K562 (cell line): ENCODE measurements around the gene EPX. TPM values are rescaled to one million over a fixed set of nuclear protein-coding genes. Genes with fewer than 3 reads are reported as not detected.
A peak's percentile ranks its signal among the peaks of the same experiment; 100 is the strongest.

ENCODE experiments used
- ATAC-seq: fragments of 200-7000 bp; cut with Tn5 transposase; 3 replicates; pipeline ENCODE4 v1.9.1; 2020; ENCODE audit warnings: moderate library complexity
- BruUV-seq: library from RNA; stranded (reverse); fragments of 400-500 nt; replicated peaks from 2 replicates; lab custom pipeline; 2021; lab: Mats Ljungman, UMichigan
- CTCF ChIA-PET: fragments of 300-600 bp; formaldehyde crosslinking; extraction: SDS; loops from one replicate; lab custom pipeline; 2021; ENCODE audit warnings: low intra/inter-chr PET ratio; lab: Yijun Ruan, JAX
- POLR2A ChIA-PET: fragments of 300-600, 350-650 bp; sonication (Branson Sonifier 250); formaldehyde crosslinking; extraction: SDS; loops from one replicate; lab custom pipeline; 2021; ENCODE audit warnings: antibody characterized with exemption, inconsistent platforms; lab: Yijun Ruan, JAX
- DNase-seq, 4 experiments: peaks; one replicate each; pipeline versions ENCODE4 v3.0.0 to v3.0.0-alpha.2; 2011 to 2018; ENCODE audit warnings: low spot score in 3 of 4, mixed read lengths in 3 of 4; ENCODE audit errors: extremely low read depth in 1 of 4
- FAIRE-seq: peaks from 2 replicates; lab custom pipeline; 2011; peaks lifted over from hg19 to GRCh38; lab: Jason Lieb, UNC
- H2AFZ ChIP-seq: 2 replicates; pipeline ENCODE4 v1.6.0; 2011; ENCODE audit warnings: low read depth, low read length, control low read depth, inconsistent platforms
- H3K27ac ChIP-seq: fragments of 200-600 bp; 3 replicates; pipeline ENCODE4 v1.8.0; 2011; ENCODE audit warnings: low read depth, mild to moderate bottlenecking, control low read depth, inconsistent platforms, low read length, moderate library complexity, mixed read lengths; ENCODE audit errors: extremely low read depth
- H3K27me3 ChIP-seq, 2 experiments: fragments of 300-600 bp in 1 of 2; 2 replicates in 1 of 2; 3 replicates in 1 of 2; pipeline versions ENCODE4 v1.6.0 to v1.8.0; 2011; ENCODE audit warnings: inconsistent platforms in 2 of 2, low read length in 2 of 2, mild to moderate bottlenecking in 1 of 2, mixed read lengths in 1 of 2, moderate library complexity in 1 of 2; ENCODE audit not compliant: control insufficient read depth in 2 of 2, insufficient read depth in 2 of 2
- H3K36me3 ChIP-seq: fragments of 300-600 bp; 3 replicates; pipeline ENCODE4 v1.8.0; 2011; ENCODE audit warnings: mild to moderate bottlenecking, low read length, inconsistent platforms; ENCODE audit not compliant: control insufficient read depth, insufficient read depth
- H3K4me1 ChIP-seq, 2 experiments: fragments of 200-600 bp in 1 of 2; replicated peaks in 1 of 2; 2 replicates in 1 of 2; 3 replicates in 1 of 2; pipeline versions ENCODE4 v1.5.1 to v1.8.0; 2011; ENCODE audit warnings: inconsistent platforms in 2 of 2, low read length in 2 of 2, mild to moderate bottlenecking in 1 of 2, mixed read lengths in 1 of 2, moderate library complexity in 1 of 2; ENCODE audit not compliant: control insufficient read depth in 2 of 2, insufficient read depth in 2 of 2
- H3K4me2 ChIP-seq: 2 replicates; pipeline ENCODE4 v1.6.1; 2011; ENCODE audit warnings: low read length, control low read depth, inconsistent platforms, mixed read lengths; ENCODE audit not compliant: insufficient read depth
- H3K4me3 ChIP-seq: fragments of 200-600 bp; sonication (generic), shearing (Covaris generic); 2 replicates; pipeline ENCODE4 v1.5.1; 2016; ENCODE audit warnings: control low read depth, inconsistent platforms
- H3K79me2 ChIP-seq: fragments of 200-600 bp; 3 replicates; pipeline ENCODE4 v1.8.0; 2011; ENCODE audit warnings: low read length, inconsistent platforms; ENCODE audit not compliant: control insufficient read depth, insufficient read depth
- H3K9ac ChIP-seq, 2 experiments: 2 replicates each; pipeline versions ENCODE4 v1.6.0 to v1.6.1; 2011; ENCODE audit warnings: low read depth in 2 of 2, low read length in 2 of 2, control low read depth in 1 of 2, inconsistent platforms in 1 of 2, mild to moderate bottlenecking in 1 of 2, mixed read lengths in 1 of 2; ENCODE audit not compliant: insufficient read depth in 1 of 2
- H3K9me1 ChIP-seq: one replicate; pipeline ENCODE4 v1.6.0; 2011; ENCODE audit warnings: inconsistent platforms, mild to moderate bottlenecking, low read length, moderate library complexity; ENCODE audit not compliant: control insufficient read depth, insufficient read depth
- H3K9me3 ChIP-seq: replicated peaks from 2 replicates; pipeline ENCODE4 v1.5.1; 2011; ENCODE audit warnings: low read depth, low read length, inconsistent platforms; ENCODE audit not compliant: control insufficient read depth, insufficient read depth
- H4K20me1 ChIP-seq: replicated peaks from 2 replicates; pipeline ENCODE4 v1.6.1; 2011; ENCODE audit warnings: low read length, inconsistent platforms, mixed read lengths; ENCODE audit not compliant: control insufficient read depth, insufficient read depth
- AFF1 ChIP-seq, 2 experiments: fragments of 450-650 bp; IDR thresholded peaks; 2 replicates each; pipeline ENCODE4 v1.6.1; 2018; ENCODE audit warnings: mild to moderate bottlenecking in 2 of 2, low read depth in 1 of 2; ENCODE audit not compliant: partially characterized antibody in 2 of 2
- ATF3 ChIP-seq, 2 experiments: fragments of 450-650 bp in 1 of 2; sonication (generic) in 1 of 2; formaldehyde crosslinking in 1 of 2; IDR thresholded peaks in 1 of 2; conservative IDR thresholded peaks in 1 of 2; 2 replicates each; pipeline versions ENCODE4 v1.6.1 to v1.8.1; 2016 to 2023; ENCODE audit warnings: mild to moderate bottlenecking in 2 of 2, moderate library complexity in 2 of 2, inconsistent platforms in 1 of 2, missing genetic modification reagents in 1 of 2
- CBFA2T2 ChIP-seq: fragments of 450-650 bp; conservative IDR thresholded peaks from 2 replicates; pipeline ENCODE4 v1.6.1; 2017; ENCODE audit warnings: mild to moderate bottlenecking
- CSDE1 ChIP-seq, 2 experiments: fragments of 450-650 bp; IDR thresholded peaks; 2 replicates each; pipeline ENCODE4 v1.6.1; 2016; ENCODE audit warnings: mild to moderate bottlenecking in 1 of 2
- EHMT2 ChIP-seq: fragments of 450-650 bp; IDR thresholded peaks from 2 replicates; pipeline ENCODE4 v1.6.1; 2018; ENCODE audit warnings: antibody characterized with exemption
- KLF16 ChIP-seq: IDR thresholded peaks from 2 replicates; pipeline ENCODE4 v1.6.1; 2016; ENCODE audit warnings: antibody characterized with exemption
- MIER1 ChIP-seq: fragments of 450-650 bp; IDR thresholded peaks from 2 replicates; pipeline ENCODE4 v1.6.1; 2016; ENCODE audit warnings: antibody characterized with exemption, mild to moderate bottlenecking, low read depth
- NONO ChIP-seq, 2 experiments: fragments of 200-400 bp in 1 of 2; fragments of 450-650 bp in 1 of 2; formaldehyde crosslinking in 1 of 2; IDR thresholded peaks; 2 replicates each; pipeline ENCODE4 v1.6.1; 2017; ENCODE audit warnings: low read depth in 2 of 2, mild to moderate bottlenecking in 2 of 2, moderate library complexity in 2 of 2, low read length in 1 of 2
- PHF21A ChIP-seq: fragments of 450-650 bp; IDR thresholded peaks from 2 replicates; pipeline ENCODE4 v1.6.1; 2017; ENCODE audit warnings: low read depth, borderline replicate concordance
- TAL1 ChIP-seq: fragments of 450-650 bp; IDR thresholded peaks from 2 replicates; pipeline ENCODE4 v1.6.1; 2016; ENCODE audit warnings: mild to moderate bottlenecking
- TCFL5 ChIP-seq: fragments of 250-450 bp; sonication (Bioruptor Pico); conservative IDR thresholded peaks from 2 replicates; pipeline ENCODE4 v1.6.1; 2021; ENCODE audit warnings: mild to moderate bottlenecking, moderate library complexity, matching md5 sums
- WGBS: fragments of 100-300 bp; shearing (Covaris generic); methylation state at CpG from one replicate; pipeline ENCODE4 v1.1.6; 2016; ENCODE audit warnings: low coverage, mixed read lengths; ENCODE audit not compliant: insufficient coverage; ENCODE audit errors: missing lambda C conversion rate; 5-methylcytosine and 5-hydroxymethylcytosine counted together
- in situ Hi-C: fragments of 300-500 bp; cut with MboI; formaldehyde crosslinking; loops from 4 replicates; pipeline ENCODE4 v1.15.0; 2018; ENCODE audit warnings: inconsistent platforms, mixed read lengths
- intact Hi-C: fragments of 100-400 bp; cut with micrococcal nuclease; formaldehyde crosslinking; loops from 2 replicates; pipeline ENCODE4 v1.14.2; 2022
- polyA plus RNA-seq, 8 experiments: library from polyadenylated mRNA; depleted of rRNA in 4 of 8; stranded (reverse) in 5 of 8; unstranded in 3 of 8; fragments of >200 nt; fragmentation: Nextera tagmentation in 2 of 8; fragmentation: Illumina TruSeq in 1 of 8; extraction: Ambion mirVana in 2 of 8; extraction: Trizol in 1 of 8; gene quantifications; 2 replicates each; pipeline versions ENCODE4 v1.2.1 to v1.2.3, GENCODE V29; 2011 to 2014; ENCODE audit warnings: inconsistent platforms in 1 of 8, missing spikeins in 1 of 8
- total RNA-seq, 7 experiments: library from RNA; depleted of rRNA in 6 of 7; stranded (reverse); fragments of >200 nt in 6 of 7; fragmentation: Illumina TruSeq in 2 of 7; extraction: Trizol in 2 of 7; gene quantifications; 2 replicates each; pipeline versions ENCODE4 v1.2.1 to v1.2.3, GENCODE V29; 2011 to 2021; ENCODE audit warnings: low replicate concordance in 1 of 7

The EPX gene
- total and polyA plus RNA-seq, 9 of the 15 experiments (the other 6 are each of a cell fraction or from before 2014, with no cell fraction given): 0.07 to 0.33 (median 0.19) TPM; not detected in 3

- Histone ChIP-seq H4K20me1 (no peaks in the 10 kb centered on the region; the same call in 1 of the 2 replicates), H3K27me3 (peaks cover 8 to 12% of the 10 kb centered on the region in 2 experiments), H3K9ac (no peak overlapping the region), H3K4me3 (no peak overlapping the region), H2AFZ (no peak overlapping the region), H3K9me3 (no peaks in the 10 kb centered on the region), H3K4me2 (no peak overlapping the region), H3K4me1 (no peaks in the 10 kb centered on the region), H3K36me3 (no peaks in the 10 kb centered on the region), H3K79me2 (no peaks in the 10 kb centered on the region), H3K27ac (no peak overlapping the region), H3K9me1 (no peaks in the 10 kb centered on the region)
- POLR2A ChIA-PET: interaction anchor here (0.9 kb wide), 1 partner anchor 11 kb away, joined by 3 read pairs; no protein-coding TSS in a partner anchor
- WGBS: 7% methylated on average over 3 of the region's 3 CpGs
- no peak for ATAC-seq
- TF ChIP-seq ATF3 (IDR thresholded peaks at IDR 0.05) (peak; percentile 20; the same call in 1 of the 2 replicates), ATF3 (CRISPR knock-in tag; conservative IDR thresholded peaks at IDR 0.05) (no peak), CBFA2T2 (no peak)
- DNase-seq: no peak
- intact Hi-C loops: no loop called here
- no peak for FAIRE-seq
- CTCF ChIA-PET: no interaction called here
- BruUV-seq: no TSS peak
- in situ Hi-C loops: no loop called here
Observed at GRCh38 chr17:58174871-58175270, 17.7 kb upstream of the EPX start.

GRCh38 chr17:58176200-58176599, 16.3 kb upstream of the EPX start:
- in situ Hi-C loops: no loop called here
- Histone ChIP-seq H3K4me3 (no peak overlapping the region), H3K9ac (no peak overlapping the region), H3K27ac (no peak overlapping the region), H3K27me3 (peaks cover 5% of the 10 kb centered on the region in 2 experiments; a peak in 2 of 5 replicates), H3K4me2 (no peak overlapping the region), H3K9me3 (no peaks in the 10 kb centered on the region), H2AFZ (no peak overlapping the region), H3K9me1 (no peaks in the 10 kb centered on the region), H4K20me1 (no peaks in the 10 kb centered on the region), H3K79me2 (no peaks in the 10 kb centered on the region), H3K36me3 (no peaks in the 10 kb centered on the region), H3K4me1 (no peaks in the 10 kb centered on the region)
- ATAC-seq (no peak), DNase-seq (peak in 1 of 4 experiments; percentile 25), FAIRE-seq (no peak)
- intact Hi-C loops: no loop called here
- 19% methylated on average over 7 of the region's 7 CpGs for WGBS
- CTCF ChIA-PET: no interaction called here
- POLR2A ChIA-PET: no interaction called here
- no TSS peak for BruUV-seq
- peak in 1 of 2 experiments; percentile 68 for TF ChIP-seq AFF1 (IDR thresholded peaks at IDR 0.05; ENCODE audit: low read depth in 1 of 2, partially characterized antibody in 2 of 2)
- no peak for TF ChIP-seq NONO (IDR thresholded peaks at IDR 0.05; ENCODE audit: low read depth in 2 of 2, low read length in 1 of 2)
- no peak for TF ChIP-seq PHF21A
- no peak for TF ChIP-seq KLF16
- TF ChIP-seq CSDE1 (IDR thresholded peaks at IDR 0.05): no peak
- peak; percentile 87 for TF ChIP-seq MIER1
- peak; percentile 91 for TF ChIP-seq EHMT2
- peak; percentile 22; the same call in 1 of the 2 replicates for TF ChIP-seq TAL1
- TF ChIP-seq TCFL5: no peak
